Activated T-helper 1 cell treated with anti-CD3 and anti-CD28 coated beads, Interleukin-12 subunit alpha, Interleukin-12 subunit beta, Interleukin-2, Interleukin-4 antibody, amounts not matched to agents 30 ng/mL and 10 ng/mL and 1 ng/mL, durations not matched to agents 14 hours and 24 hours and 36 hours (primary cell): ENCODE results near the gene TEAD1. TPM values are rescaled to one million over a fixed set of nuclear protein-coding genes. Genes with fewer than 3 reads are reported as not detected.

Source experiments
- DNase-seq: peaks from one replicate; pipeline ENCODE4 v3.0.0; 2021; ENCODE audit warnings: low spot score
- H3K27ac Mint-ChIP-seq: one replicate; pipeline ENCODE4 v1.8.0; 2021; ENCODE audit warnings: mild to moderate bottlenecking, mixed read lengths
- H3K27me3 Mint-ChIP-seq: one replicate; pipeline ENCODE4 v1.8.0; 2022; ENCODE audit warnings: mild to moderate bottlenecking, moderate library complexity, mixed read lengths; ENCODE audit not compliant: insufficient read depth
- H3K36me3 Mint-ChIP-seq: one replicate; pipeline ENCODE4 v1.8.0; 2021; ENCODE audit warnings: low read depth, mixed read lengths
- H3K4me1 Mint-ChIP-seq: one replicate; pipeline ENCODE4 v1.8.0; 2021; ENCODE audit warnings: low read depth, mixed read lengths
- H3K4me3 Mint-ChIP-seq: one replicate; pipeline ENCODE4 v1.8.0; 2021; ENCODE audit warnings: mild to moderate bottlenecking, moderate library complexity, mixed read lengths
- H3K9me3 Mint-ChIP-seq: one replicate; pipeline ENCODE4 v1.8.0; 2021; ENCODE audit warnings: mixed read lengths
- intact Hi-C: fragments of 100-400 bp; cut with micrococcal nuclease; formaldehyde crosslinking; loops from one replicate; pipeline ENCODE4 v1.15.1; 2024
- total RNA-seq: library from RNA; stranded (reverse); gene quantifications from 2 replicates; pipeline ENCODE4 v1.2.3, GENCODE V29; 2022

The TEAD1 gene
- total RNA-seq, 1 donor from 2014 or later = 0.41 TPM

GRCh38 chr11:12888525-12889158 lies 214.4 kb downstream of the TEAD1 start:
- Mint-ChIP-seq H3K4me1 (no peaks in the 10 kb centered on the region), H3K27ac (no peak overlapping the region), H3K27me3 (peaks cover 12% of the 10 kb centered on the region), H3K36me3 (no peaks in the 10 kb centered on the region), H3K4me3 (no peak overlapping the region), H3K9me3 (no peaks in the 10 kb centered on the region)
- intact Hi-C loops = loop anchor here (1.0 kb wide), 2 partner anchors 289 to 557 kb away; no protein-coding TSS in a partner anchor
- DNase-seq = peak; percentile 21

- no peak overlapping the region for H3K4me3 Mint-ChIP-seq
- H3K9me3 Mint-ChIP-seq = no peaks in the 10 kb centered on the region
- H3K36me3 Mint-ChIP-seq = no peaks in the 10 kb centered on the region
- H3K27ac Mint-ChIP-seq = no peak overlapping the region
- no peaks in the 10 kb centered on the region for H3K4me1 Mint-ChIP-seq
- intact Hi-C loops = no loop called here
- peaks cover 12% of the 10 kb centered on the region for H3K27me3 Mint-ChIP-seq
- DNase-seq = no peak
Measured at GRCh38 chr11:12889243-12889642, 215.0 kb downstream of the TEAD1 start.

GRCh38 chr11:12890476-12890875 lies 216.3 kb downstream of the TEAD1 start:
- peaks cover 12% of the 10 kb centered on the region for H3K27me3 Mint-ChIP-seq
- H3K4me3 Mint-ChIP-seq = no peak overlapping the region
- no peak overlapping the region for H3K27ac Mint-ChIP-seq
- intact Hi-C loops = loop anchor here (5.0 kb wide), 1 partner anchor 843 kb away; no protein-coding TSS in a partner anchor
- H3K9me3 Mint-ChIP-seq = no peaks in the 10 kb centered on the region
- no peaks in the 10 kb centered on the region for H3K36me3 Mint-ChIP-seq
- no peak for DNase-seq
- H3K4me1 Mint-ChIP-seq = no peaks in the 10 kb centered on the region

GRCh38 chr11:12893787-12894672 lies 219.8 kb downstream of the TEAD1 start:
- Mint-ChIP-seq H3K9me3 (no peaks in the 10 kb centered on the region), H3K36me3 (no peaks in the 10 kb centered on the region)
- intact Hi-C loops = loop anchor here (1.0 to 5.0 kb wide), 4 partner anchors 295 to 847 kb away; no protein-coding TSS in a partner anchor

GRCh38 chr11:12897390-12897789 lies 223.2 kb downstream of the TEAD1 start:
- intact Hi-C loops = no loop called here

More at GRCh38 chr11:12893787-12894672, 219.8 kb downstream of the TEAD1 start:
- DNase-seq = peak; percentile 18
- H3K27ac Mint-ChIP-seq = no peak overlapping the region
- H3K4me1 Mint-ChIP-seq = peaks cover 1% of the 10 kb centered on the region
- peaks cover 17% of the 10 kb centered on the region for H3K27me3 Mint-ChIP-seq
- H3K4me3 Mint-ChIP-seq = no peak overlapping the region

GRCh38 chr11:12897867-12898266 lies 223.6 kb downstream of the TEAD1 start:
- no peaks in the 10 kb centered on the region for H3K36me3 Mint-ChIP-seq
- peaks cover 17% of the 10 kb centered on the region for H3K4me1 Mint-ChIP-seq
- H3K27me3 Mint-ChIP-seq = peaks cover 13% of the 10 kb centered on the region
- intact Hi-C loops = no loop called here
- no peak overlapping the region for H3K4me3 Mint-ChIP-seq
- H3K9me3 Mint-ChIP-seq = no peaks in the 10 kb centered on the region
- no peak overlapping the region for H3K27ac Mint-ChIP-seq
- DNase-seq = no peak

More at GRCh38 chr11:12897390-12897789, 223.2 kb downstream of the TEAD1 start:
- Mint-ChIP-seq H3K4me1 (peaks cover 17% of the 10 kb centered on the region), H3K4me3 (no peak overlapping the region), H3K9me3 (no peaks in the 10 kb centered on the region), H3K36me3 (no peaks in the 10 kb centered on the region), H3K27me3 (peaks cover 13% of the 10 kb centered on the region), H3K27ac (no peak overlapping the region)
- no peak for DNase-seq

- H3K4me1 Mint-ChIP-seq = peaks cover 17% of the 10 kb centered on the region
- H3K36me3 Mint-ChIP-seq = no peaks in the 10 kb centered on the region
- H3K27ac Mint-ChIP-seq = no peak overlapping the region
- no peak for DNase-seq
- no peaks in the 10 kb centered on the region for H3K9me3 Mint-ChIP-seq
- intact Hi-C loops = no loop called here
- H3K27me3 Mint-ChIP-seq = peaks cover 16% of the 10 kb centered on the region
- no peak overlapping the region for H3K4me3 Mint-ChIP-seq
Measured at GRCh38 chr11:12900496-12900895, 226.3 kb downstream of the TEAD1 start.

GRCh38 chr11:12901272-12901671 lies 227.1 kb downstream of the TEAD1 start:
- DNase-seq = no peak
- Mint-ChIP-seq H3K9me3 (no peaks in the 10 kb centered on the region), H3K4me3 (no peak overlapping the region), H3K27ac (no peak overlapping the region), H3K27me3 (peaks cover 11% of the 10 kb centered on the region), H3K36me3 (no peaks in the 10 kb centered on the region), H3K4me1 (peaks cover 17% of the 10 kb centered on the region)
- intact Hi-C loops = no loop called here

- H3K36me3 Mint-ChIP-seq = no peaks in the 10 kb centered on the region
- DNase-seq = no peak
- no peak overlapping the region for H3K27ac Mint-ChIP-seq
- H3K9me3 Mint-ChIP-seq = no peaks in the 10 kb centered on the region
- peaks cover 5% of the 10 kb centered on the region for H3K27me3 Mint-ChIP-seq
- intact Hi-C loops = no loop called here
- peaks cover 17% of the 10 kb centered on the region for H3K4me1 Mint-ChIP-seq
- no peak overlapping the region for H3K4me3 Mint-ChIP-seq
Measured at GRCh38 chr11:12901874-12902481, 227.8 kb downstream of the TEAD1 start.

- peaks cover 17% of the 10 kb centered on the region for H3K4me1 Mint-ChIP-seq
- no peaks in the 10 kb centered on the region for H3K9me3 Mint-ChIP-seq
- no peaks in the 10 kb centered on the region for H3K36me3 Mint-ChIP-seq
- DNase-seq = no peak
- intact Hi-C loops = no loop called here
- H3K4me3 Mint-ChIP-seq = no peak overlapping the region
- peaks cover 5% of the 10 kb centered on the region for H3K27me3 Mint-ChIP-seq
- no peak overlapping the region for H3K27ac Mint-ChIP-seq
Measured at GRCh38 chr11:12902791-12903486, 228.7 kb downstream of the TEAD1 start.

GRCh38 chr11:12905435-12905834 lies 231.2 kb downstream of the TEAD1 start:
- Mint-ChIP-seq H3K9me3 (no peaks in the 10 kb centered on the region), H3K36me3 (no peaks in the 10 kb centered on the region), H3K27me3 (peaks cover 8% of the 10 kb centered on the region), H3K27ac (no peak overlapping the region), H3K4me1 (peaks cover 9% of the 10 kb centered on the region), H3K4me3 (no peak overlapping the region)
- no peak for DNase-seq
- intact Hi-C loops = no loop called here

- peaks cover 8% of the 10 kb centered on the region for H3K27me3 Mint-ChIP-seq
- no peak for DNase-seq
- no peaks in the 10 kb centered on the region for H3K36me3 Mint-ChIP-seq
- no peak overlapping the region for H3K27ac Mint-ChIP-seq
- H3K4me1 Mint-ChIP-seq = peaks cover 3% of the 10 kb centered on the region
- no peaks in the 10 kb centered on the region for H3K9me3 Mint-ChIP-seq
- intact Hi-C loops = no loop called here
- no peak overlapping the region for H3K4me3 Mint-ChIP-seq
Measured at GRCh38 chr11:12906501-12906900, 232.3 kb downstream of the TEAD1 start.
